Progenitor cell of endocrine pancreas (in vitro differentiated cells): ENCODE results near the gene MEI1. TPM values are rescaled to one million over a fixed set of nuclear protein-coding genes. Genes with fewer than 3 reads are reported as not detected.

Experiments used
- DNase-seq: peaks from one replicate; pipeline ENCODE4 v3.0.0; 2021; ENCODE audit warnings: low spot score; ENCODE audit not compliant: unreplicated experiment
- H3K27ac Mint-ChIP-seq: 2 replicates; pipeline ENCODE4 v1.8.0; 2021; ENCODE audit warnings: mild to moderate bottlenecking, moderate library complexity, mixed read lengths
- H3K27me3 Mint-ChIP-seq: 2 replicates; pipeline ENCODE4 v1.8.0; 2021; ENCODE audit warnings: mixed read lengths
- H3K36me3 Mint-ChIP-seq: 2 replicates; pipeline ENCODE4 v1.8.0; 2022; ENCODE audit warnings: mixed read lengths; ENCODE audit not compliant: insufficient read depth
- H3K4me1 Mint-ChIP-seq: 2 replicates; pipeline ENCODE4 v1.8.0; 2021; ENCODE audit warnings: low read depth, mixed read lengths
- H3K4me3 Mint-ChIP-seq: 2 replicates; pipeline ENCODE4 v1.8.0; 2021; ENCODE audit warnings: low read depth, mild to moderate bottlenecking, moderate library complexity, mixed read lengths
- H3K9me3 Mint-ChIP-seq: 2 replicates; pipeline ENCODE4 v1.8.0; 2021; ENCODE audit warnings: low read depth, mixed read lengths
- total RNA-seq: library from RNA; stranded (reverse); gene quantifications from 2 replicates; pipeline ENCODE4 v1.2.1, GENCODE V29; 2021
- TF ChIP-seq, protein P1 (sequence below): fragments of 200-600 bp; sonication (generic); IDR thresholded peaks from one replicate; pipeline ENCODE4 v1.5.0; 2021; ENCODE audit warnings: antibody characterized with exemption, mild to moderate bottlenecking; ENCODE audit not compliant: unreplicated experiment

MEI1 gene
- total RNA-seq, 1 donor from 2014 or later: 1.0 TPM

DNA sequence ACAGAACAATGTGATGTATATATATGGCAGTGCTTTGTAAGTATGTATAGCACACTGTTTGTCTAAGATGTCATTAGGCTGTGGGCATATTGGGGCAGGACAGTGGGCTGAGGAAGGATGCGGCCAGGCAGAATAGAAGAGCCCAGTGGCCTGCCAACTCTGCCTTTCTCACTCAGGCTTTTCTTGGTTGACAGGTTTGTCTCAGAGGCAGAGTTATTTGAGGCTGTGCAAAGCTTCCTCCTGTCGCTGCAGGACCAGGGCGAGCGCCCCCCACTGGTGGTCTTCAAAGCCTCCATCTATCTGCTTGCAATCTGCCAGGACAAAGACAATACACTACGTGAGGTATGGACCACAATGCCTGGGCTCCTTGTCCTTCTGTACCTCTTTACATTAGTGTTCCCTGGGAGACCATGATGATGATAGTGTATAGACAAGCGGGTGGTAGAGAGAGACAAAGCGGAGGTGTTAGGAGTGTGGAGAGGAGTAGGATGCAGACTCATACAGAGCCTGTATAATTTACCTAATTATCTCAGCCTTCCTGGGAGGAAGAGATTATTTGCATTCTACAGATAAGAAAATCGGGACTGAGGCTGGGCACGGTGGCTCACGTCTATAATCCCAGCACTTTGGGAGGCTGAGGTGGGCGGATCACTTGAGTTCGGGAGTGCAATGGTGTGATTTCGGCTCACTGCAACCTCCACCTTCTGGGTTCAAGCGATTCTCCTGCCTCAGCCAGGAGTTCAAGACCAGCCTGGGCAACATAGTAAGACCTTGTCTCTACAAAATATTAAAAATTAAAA is 63.9 kb downstream of the MEI1 start:
- Mint-ChIP-seq H3K4me1 (no peaks in the 10 kb centered on the region), H3K27me3 (peaks cover 5% of the 10 kb centered on the region), H3K36me3 (no peaks in the 10 kb centered on the region), H3K9me3 (no peaks in the 10 kb centered on the region), H3K27ac (no peak overlapping the region), H3K4me3 (no peak overlapping the region)
- DNase-seq: peak; percentile 12
- TF ChIP-seq, protein P1, sequence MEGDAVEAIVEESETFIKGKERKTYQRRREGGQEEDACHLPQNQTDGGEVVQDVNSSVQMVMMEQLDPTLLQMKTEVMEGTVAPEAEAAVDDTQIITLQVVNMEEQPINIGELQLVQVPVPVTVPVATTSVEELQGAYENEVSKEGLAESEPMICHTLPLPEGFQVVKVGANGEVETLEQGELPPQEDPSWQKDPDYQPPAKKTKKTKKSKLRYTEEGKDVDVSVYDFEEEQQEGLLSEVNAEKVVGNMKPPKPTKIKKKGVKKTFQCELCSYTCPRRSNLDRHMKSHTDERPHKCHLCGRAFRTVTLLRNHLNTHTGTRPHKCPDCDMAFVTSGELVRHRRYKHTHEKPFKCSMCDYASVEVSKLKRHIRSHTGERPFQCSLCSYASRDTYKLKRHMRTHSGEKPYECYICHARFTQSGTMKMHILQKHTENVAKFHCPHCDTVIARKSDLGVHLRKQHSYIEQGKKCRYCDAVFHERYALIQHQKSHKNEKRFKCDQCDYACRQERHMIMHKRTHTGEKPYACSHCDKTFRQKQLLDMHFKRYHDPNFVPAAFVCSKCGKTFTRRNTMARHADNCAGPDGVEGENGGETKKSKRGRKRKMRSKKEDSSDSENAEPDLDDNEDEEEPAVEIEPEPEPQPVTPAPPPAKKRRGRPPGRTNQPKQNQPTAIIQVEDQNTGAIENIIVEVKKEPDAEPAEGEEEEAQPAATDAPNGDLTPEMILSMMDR: peak; percentile 64

DNA sequence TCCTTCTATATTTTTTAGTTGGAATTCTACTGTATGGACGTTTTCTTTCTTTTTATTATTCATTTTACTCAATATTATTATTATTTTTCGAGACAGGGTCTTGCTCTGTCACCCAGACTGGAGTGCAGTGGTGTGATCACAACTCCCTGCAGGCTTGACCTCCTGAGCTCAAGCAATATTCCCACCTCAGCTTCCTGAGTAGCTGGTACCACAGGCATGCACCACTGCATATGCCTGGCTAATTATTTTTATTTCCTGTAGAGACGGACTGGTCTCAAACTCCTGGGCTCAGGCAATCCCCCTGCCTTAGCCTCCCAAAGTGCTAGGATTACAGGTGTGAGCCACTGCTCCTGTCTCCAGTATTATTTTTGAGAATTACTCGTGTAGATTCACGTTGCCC is 67.2 kb downstream of the MEI1 start:
- Mint-ChIP-seq H3K4me3 (no peak overlapping the region), H3K4me1 (no peaks in the 10 kb centered on the region), H3K27ac (no peak overlapping the region), H3K27me3 (peaks cover 4% of the 10 kb centered on the region), H3K9me3 (no peaks in the 10 kb centered on the region), H3K36me3 (no peaks in the 10 kb centered on the region)
- DNase-seq: no peak
- TF ChIP-seq, protein P1: no peak

DNA sequence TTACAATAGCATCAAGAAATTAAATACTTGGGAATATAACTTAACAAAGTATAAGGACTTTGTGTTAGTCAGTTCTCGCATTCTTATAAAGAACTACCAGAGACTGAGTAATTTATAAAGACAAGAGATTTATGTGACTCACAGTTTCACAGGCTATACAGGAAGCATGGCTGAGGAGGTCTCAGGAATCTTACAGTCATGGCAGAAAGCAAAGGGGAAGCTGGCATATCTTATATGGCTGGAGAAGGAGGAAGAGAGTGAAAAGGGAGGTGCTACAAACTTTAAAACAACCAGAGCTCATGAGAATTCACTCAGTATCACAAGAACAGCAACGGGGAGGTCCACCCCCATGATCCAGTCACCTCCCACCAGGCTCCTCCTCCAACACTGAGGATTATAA is 69.1 kb downstream of the MEI1 start:
- Mint-ChIP-seq H3K36me3 (no peaks in the 10 kb centered on the region), H3K9me3 (peaks cover 5% of the 10 kb centered on the region), H3K27me3 (no peaks in the 10 kb centered on the region), H3K4me1 (peaks cover 8% of the 10 kb centered on the region), H3K27ac (no peak overlapping the region), H3K4me3 (no peak overlapping the region)
- no peak for DNase-seq
- TF ChIP-seq, protein P1: no peak

DNA sequence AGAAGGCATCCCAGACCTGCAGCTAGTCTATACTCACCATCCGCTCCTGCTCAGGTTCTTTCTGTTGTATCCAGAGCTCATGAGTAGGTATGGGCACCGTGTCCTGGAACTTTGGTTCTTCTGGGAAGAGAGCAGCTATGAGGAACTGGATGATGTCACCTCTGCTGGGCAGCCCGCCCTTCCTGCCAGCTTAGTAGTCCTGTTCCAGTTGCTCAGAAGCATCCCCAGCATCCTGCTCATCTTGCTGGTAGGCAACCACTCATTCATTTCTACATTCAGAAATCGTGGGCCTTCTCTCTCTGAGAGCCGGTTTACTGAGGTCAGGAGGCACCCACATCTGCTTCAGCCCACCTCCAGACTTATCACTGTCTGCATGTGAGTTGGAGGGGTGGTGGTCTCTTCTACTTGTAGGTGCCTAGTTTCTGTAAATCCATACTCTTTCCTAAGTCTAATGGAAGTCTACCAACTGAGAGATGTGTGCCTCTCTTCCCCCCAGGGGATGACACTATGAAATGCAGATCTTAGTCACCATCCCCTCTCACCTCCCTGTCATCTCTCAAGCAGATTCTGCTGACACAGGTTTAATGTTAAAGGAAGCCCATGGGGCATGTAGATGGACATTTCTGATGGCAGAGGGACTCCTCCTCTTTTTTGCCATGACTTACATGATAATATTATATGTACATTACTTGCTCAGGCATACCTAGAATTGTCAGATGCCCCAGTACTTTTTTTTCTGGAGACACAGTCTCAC is 71.6 kb downstream of the MEI1 start:
- TF ChIP-seq, protein P1: no peak
- H3K27me3 Mint-ChIP-seq: no peaks in the 10 kb centered on the region
- H3K4me3 Mint-ChIP-seq: no peak overlapping the region
- no peaks in the 10 kb centered on the region for H3K36me3 Mint-ChIP-seq
- peaks cover 5% of the 10 kb centered on the region for H3K9me3 Mint-ChIP-seq
- H3K27ac Mint-ChIP-seq: no peak overlapping the region
- H3K4me1 Mint-ChIP-seq: peaks cover 8% of the 10 kb centered on the region
- DNase-seq: no peak

DNA sequence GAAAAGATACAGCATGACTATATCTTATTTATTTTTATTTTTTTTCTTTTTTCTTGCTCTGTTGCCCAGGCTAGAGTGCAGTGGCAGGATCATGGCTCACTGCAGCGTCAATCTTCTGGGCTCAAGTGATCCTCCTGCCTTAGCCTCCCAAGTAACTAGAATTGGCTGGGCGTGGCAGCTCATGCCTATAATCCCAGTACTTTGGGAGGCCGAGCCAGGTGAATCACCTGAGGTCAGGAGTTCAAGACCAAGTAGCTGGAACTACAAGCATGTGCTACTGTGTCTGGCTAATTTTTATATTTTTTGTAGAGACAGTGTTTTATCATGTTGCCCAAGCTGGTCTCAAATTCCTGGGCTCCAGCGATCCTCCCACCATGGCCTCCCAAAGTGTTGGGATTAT is 72.9 kb downstream of the MEI1 start:
- DNase-seq: no peak
- Mint-ChIP-seq H3K27me3 (no peaks in the 10 kb centered on the region), H3K36me3 (no peaks in the 10 kb centered on the region), H3K4me3 (no peak overlapping the region), H3K27ac (no peak overlapping the region), H3K9me3 (peaks cover 5% of the 10 kb centered on the region), H3K4me1 (peaks cover 8% of the 10 kb centered on the region)
- TF ChIP-seq, protein P1: no peak
